ENCODE measurements around the gene DNAJC22.

The DNAJC22 gene

DNA sequence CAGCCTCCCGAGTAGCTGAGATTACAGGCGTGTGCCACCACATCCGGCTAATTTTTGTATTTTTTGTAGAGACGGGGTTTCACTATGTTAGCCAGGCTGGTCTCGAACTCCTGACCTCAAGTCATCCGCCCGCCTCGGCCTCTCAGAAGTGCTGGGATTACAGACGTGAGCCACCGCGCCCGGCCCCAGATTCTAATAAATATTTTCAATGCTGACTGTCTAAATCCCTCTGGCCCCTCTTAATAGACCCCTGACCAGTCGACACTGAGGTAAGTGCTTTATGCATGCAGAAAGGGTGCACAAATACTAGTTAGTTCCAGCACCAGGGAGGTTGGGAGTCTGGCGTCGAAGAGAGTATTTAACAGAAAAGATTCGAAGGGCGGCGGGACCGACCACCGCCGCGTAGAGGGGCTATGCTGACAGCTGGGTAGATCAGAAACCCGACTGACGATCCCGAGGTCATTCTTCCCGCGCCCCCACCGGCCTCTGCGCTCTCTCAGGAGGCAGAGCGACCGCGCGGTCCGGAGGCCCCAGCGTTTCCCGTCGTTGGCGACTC, 19.5 kb downstream of the DNAJC22 start:
- DNase-seq (ENCODE audit: low read depth) = no peak
- TF ChIP-seq, protein P1, sequence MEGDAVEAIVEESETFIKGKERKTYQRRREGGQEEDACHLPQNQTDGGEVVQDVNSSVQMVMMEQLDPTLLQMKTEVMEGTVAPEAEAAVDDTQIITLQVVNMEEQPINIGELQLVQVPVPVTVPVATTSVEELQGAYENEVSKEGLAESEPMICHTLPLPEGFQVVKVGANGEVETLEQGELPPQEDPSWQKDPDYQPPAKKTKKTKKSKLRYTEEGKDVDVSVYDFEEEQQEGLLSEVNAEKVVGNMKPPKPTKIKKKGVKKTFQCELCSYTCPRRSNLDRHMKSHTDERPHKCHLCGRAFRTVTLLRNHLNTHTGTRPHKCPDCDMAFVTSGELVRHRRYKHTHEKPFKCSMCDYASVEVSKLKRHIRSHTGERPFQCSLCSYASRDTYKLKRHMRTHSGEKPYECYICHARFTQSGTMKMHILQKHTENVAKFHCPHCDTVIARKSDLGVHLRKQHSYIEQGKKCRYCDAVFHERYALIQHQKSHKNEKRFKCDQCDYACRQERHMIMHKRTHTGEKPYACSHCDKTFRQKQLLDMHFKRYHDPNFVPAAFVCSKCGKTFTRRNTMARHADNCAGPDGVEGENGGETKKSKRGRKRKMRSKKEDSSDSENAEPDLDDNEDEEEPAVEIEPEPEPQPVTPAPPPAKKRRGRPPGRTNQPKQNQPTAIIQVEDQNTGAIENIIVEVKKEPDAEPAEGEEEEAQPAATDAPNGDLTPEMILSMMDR (IDR thresholded peaks at IDR 0.05; ENCODE audit: low read depth, low read length, missing control alignments) = no peak
- peak overlapping the region; percentile 81 for H3K4me3 ChIP-seq (ENCODE audit: low read depth, low read length)

DNA sequence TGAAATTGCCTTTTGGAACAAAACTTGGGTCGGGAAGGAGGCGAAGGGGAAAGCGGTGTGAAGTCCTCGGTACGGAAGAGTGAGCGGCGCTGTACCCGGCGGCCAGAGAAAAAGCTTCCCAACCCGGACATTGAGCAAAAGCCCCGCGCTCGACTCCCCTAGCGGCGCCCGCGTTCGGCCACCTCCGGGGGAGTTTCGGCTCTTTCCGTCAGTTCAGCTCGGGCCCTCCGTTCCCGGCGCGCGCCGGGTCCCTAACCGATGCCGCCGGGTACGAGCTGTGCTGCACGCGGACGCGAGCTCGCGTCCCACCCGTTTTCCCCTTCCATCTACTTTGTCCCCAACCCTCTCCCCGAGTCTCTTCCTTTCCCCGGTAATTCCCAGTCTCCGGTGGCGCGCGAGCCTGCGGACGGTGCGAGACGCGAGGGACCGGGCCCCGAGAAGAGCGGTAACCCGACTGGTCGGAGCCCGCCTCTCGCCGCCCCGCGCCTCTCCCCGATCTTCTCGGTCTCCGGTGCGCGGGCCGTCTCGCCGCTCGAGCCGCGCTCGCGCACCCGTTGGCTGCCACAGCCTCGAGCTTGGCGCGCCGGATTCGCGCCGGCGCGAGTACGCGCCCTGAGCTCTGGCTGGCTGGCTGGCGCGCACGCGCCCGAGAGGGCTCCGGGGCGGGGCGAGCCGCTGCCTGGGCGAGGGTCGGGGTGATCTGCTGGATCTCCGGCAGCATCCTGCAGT, 20.1 kb downstream of the DNAJC22 start:
- TF ChIP-seq, protein P1 (IDR thresholded peaks at IDR 0.05; ENCODE audit: low read depth, low read length, missing control alignments) = peak; percentile 31
- DNase-seq (ENCODE audit: low read depth) = peak; percentile 76
- peak overlapping the region; percentile 81 for H3K4me3 ChIP-seq (ENCODE audit: low read depth, low read length)

DNA sequence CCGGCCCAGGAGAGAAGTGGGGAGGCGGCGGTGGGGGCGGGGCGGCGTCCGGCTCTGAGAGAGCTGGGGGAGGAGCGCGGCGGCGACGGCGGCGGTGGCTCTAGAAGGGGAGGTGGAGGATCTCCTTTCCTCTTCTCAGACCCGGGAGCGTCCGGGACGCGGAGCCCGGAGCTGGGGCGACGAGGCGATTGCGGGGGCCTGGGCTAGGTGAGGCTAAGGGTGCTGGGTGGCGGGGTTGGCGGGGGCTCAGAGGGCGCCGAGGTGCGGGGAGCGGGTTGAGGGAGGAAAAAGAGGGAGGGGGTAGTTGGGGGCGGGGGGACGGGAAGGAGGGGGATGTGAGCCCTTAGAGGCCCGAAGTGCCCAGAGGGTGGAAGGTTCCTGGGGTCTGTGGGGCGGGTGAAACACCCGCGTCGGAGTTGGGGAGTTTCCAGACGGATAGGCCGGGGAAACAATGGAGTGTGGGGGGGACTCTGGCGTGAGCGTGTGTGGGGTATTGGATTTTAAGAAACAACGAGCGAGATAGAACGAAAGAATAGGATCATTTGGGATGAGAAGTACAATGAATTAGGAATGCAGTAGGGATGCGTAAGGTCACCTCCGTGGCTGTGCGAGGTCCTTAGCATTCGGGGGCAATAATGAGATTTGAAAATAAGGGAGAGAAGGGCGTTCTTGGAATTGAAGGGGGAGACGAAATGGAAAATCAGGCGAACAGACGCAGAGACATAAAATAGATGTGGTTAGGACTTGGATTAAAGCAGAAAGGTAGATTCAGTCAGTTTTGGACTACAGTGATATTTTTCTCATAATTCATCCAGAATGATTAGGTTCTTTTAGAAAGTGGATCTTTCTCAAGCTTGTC, 20.9 kb downstream of the DNAJC22 start, which contains the start of gene SPATS2:
TSS of gene SPATS2 (plus strand) at position 82 of the 859 bp plus-strand sequence. CDS start 93,551 bp downstream, outside the sequence.
- no peak for DNase-seq (ENCODE audit: low read depth)
- TF ChIP-seq, protein P1 (IDR thresholded peaks at IDR 0.05; ENCODE audit: low read depth, low read length, missing control alignments) = no peak
- peak within 1 kb of the TSS; percentile 81 for H3K4me3 ChIP-seq (ENCODE audit: low read depth, low read length)

DNA sequence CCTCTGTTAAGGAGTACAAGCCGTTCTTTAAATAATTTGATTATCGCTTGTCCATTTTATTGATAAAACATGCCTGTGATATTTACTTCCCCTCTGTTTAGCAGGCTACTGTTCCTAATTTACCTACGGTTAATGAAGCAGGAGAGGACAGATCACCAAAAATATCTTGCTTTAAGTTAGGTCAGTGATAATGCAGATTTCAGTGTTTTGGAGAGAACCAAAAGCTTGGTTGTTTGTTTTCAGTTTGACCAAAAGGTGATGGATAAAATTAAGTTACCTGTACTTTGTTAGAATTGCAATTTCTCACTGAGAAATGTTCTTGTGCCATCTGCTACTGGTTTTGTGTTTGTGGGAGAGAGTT, 21.5 kb downstream of the DNAJC22 start:
- TF ChIP-seq, protein P1 (IDR thresholded peaks at IDR 0.05; ENCODE audit: low read depth, low read length, missing control alignments) = no peak
- no peak for DNase-seq (ENCODE audit: low read depth)
- peak overlapping the region; percentile 81 for H3K4me3 ChIP-seq (ENCODE audit: low read depth, low read length)

DNA sequence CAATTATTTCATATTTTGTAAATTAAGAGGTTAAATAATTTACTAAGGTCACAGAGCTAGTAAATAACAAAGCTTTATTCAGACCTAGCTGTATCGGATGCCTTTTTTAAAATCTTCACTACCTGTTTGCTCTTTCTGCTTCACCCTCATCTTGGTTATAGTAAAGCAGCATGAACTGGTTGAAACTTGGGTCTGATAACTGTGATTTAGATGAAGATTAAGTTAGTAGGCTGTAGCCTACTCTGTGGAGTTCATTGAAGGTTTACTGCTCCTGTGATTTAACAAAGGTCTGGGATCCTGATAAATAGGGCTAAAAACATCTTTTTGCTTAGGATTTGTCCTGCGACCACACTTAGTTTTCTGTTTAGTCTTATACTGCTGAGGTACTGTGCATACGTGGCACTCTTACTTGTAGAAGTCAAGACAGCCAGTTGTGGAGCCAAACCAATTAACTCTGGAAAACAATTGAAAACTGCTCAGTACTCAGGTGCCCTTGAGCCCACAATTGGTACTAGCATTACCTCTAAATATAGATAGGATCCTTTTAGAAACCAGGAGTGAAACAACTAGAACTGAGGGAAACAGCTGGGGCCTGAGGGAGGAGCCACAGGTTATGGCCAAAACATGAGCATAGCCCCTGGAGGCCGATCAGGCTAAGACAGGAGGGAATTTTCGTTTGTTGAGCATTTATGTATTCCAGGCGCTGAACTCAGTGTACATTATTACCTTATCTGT, 22.9 kb downstream of the DNAJC22 start:
- TF ChIP-seq, protein P1 (IDR thresholded peaks at IDR 0.05; ENCODE audit: low read depth, low read length, missing control alignments) = peak; percentile 59
- H3K4me3 ChIP-seq (ENCODE audit: low read depth, low read length) = peak overlapping the region; percentile 81
- peak; percentile 69 for DNase-seq (ENCODE audit: low read depth)

DNA sequence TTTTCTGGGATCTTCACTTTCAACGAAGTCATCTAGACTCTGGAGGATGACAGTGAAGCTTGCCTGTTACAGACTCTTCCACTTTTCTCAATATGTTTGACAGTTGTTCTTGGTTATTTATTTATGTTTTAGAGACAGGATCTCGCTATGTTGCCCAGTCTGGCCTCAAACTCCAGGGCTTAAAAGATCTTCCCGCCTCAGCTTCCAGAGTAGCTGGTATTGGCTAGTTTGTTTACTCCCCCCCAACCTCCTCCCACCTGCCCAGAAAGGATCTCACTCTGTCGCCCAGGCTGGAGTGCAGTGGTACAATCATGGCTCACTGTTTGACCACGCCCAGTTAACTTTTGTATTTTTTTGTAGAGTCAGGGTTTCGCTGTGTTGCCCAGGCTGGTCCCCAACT, 23.9 kb downstream of the DNAJC22 start:
- H3K4me3 ChIP-seq (ENCODE audit: low read depth, low read length) = peak overlapping the region; percentile 81
- DNase-seq (ENCODE audit: low read depth) = no peak
- TF ChIP-seq, protein P1 (IDR thresholded peaks at IDR 0.05; ENCODE audit: low read depth, low read length, missing control alignments) = no peak
